OCI-LY1 (cell line): ENCODE measurements around the gene FN3K.
"Not testable (repeated sequence)": the region's sequence is repeated elsewhere in the genome, so short reads cannot be mapped to it uniquely, and the experiment has no call there.

ENCODE experiments used
- H2AFZ ChIP-seq: fragments of 200-600 bp; sonication (generic), shearing (Covaris generic); 2 replicates; pipeline ENCODE4 v1.6.0; 2014; ENCODE audit warnings: antibody characterized with exemption, mild to moderate bottlenecking, low read length
- H3F3A ChIP-seq: fragments of 200-600 bp; sonication (generic), shearing (Covaris generic); 2 replicates; pipeline ENCODE4 v1.6.0; 2014; ENCODE audit warnings: mild to moderate bottlenecking, antibody characterized with exemption, low read length, moderate library complexity; ENCODE audit not compliant: insufficient read depth
- H3K27ac ChIP-seq: fragments of 200-600 bp; sonication (generic); 2 replicates; pipeline ENCODE4 v1.5.1; 2014; ENCODE audit warnings: low read length, mixed run types, mild to moderate bottlenecking, low read depth; ENCODE audit not compliant: poor library complexity, severe bottlenecking
- H3K27me3 ChIP-seq: fragments of 200-600 bp; sonication (generic); 2 replicates; pipeline ENCODE4 v1.6.0; 2014; ENCODE audit warnings: antibody characterized with exemption, mild to moderate bottlenecking, low read length, moderate library complexity; ENCODE audit not compliant: insufficient read depth
- H3K36me3 ChIP-seq: fragments of 200-600 bp; sonication (generic); 2 replicates; pipeline ENCODE4 v1.6.1; 2014; ENCODE audit warnings: mild to moderate bottlenecking, antibody characterized with exemption, low read length, moderate library complexity, mixed read lengths; ENCODE audit not compliant: insufficient read depth
- H3K4me1 ChIP-seq: fragments of 200-600 bp; sonication (generic); 2 replicates; pipeline ENCODE4 v1.5.1; 2014; ENCODE audit warnings: mild to moderate bottlenecking, low read length, moderate library complexity; ENCODE audit not compliant: insufficient read depth, severe bottlenecking
- H3K4me2 ChIP-seq: fragments of 200-600 bp; sonication (generic), shearing (Covaris generic); 2 replicates; pipeline ENCODE4 v1.6.1; 2014; ENCODE audit warnings: low read length
- H3K4me3 ChIP-seq: fragments of 200-600 bp; sonication (generic); 2 replicates; pipeline ENCODE4 v1.5.1; 2014; ENCODE audit warnings: low read length, low read depth, mild to moderate bottlenecking, mixed read lengths; ENCODE audit not compliant: poor library complexity, severe bottlenecking
- H3K79me2 ChIP-seq: fragments of 200-600 bp; shearing (Covaris generic); 2 replicates; pipeline ENCODE4 v1.6.1; 2016; ENCODE audit warnings: mixed run types, low read length, mixed read lengths; ENCODE audit not compliant: insufficient read depth
- H3K9ac ChIP-seq: fragments of 200-600 bp; sonication (generic), shearing (Covaris generic); 2 replicates; pipeline ENCODE4 v1.6.1; 2014; ENCODE audit warnings: mild to moderate bottlenecking, low read length, mixed read lengths
- H3K9me2 ChIP-seq: fragments of 200-600 bp; sonication (generic), shearing (Covaris generic); 2 replicates; pipeline ENCODE4 v1.6.1; 2014; ENCODE audit warnings: low read depth, mild to moderate bottlenecking, low read length, mixed read lengths
- H3K9me3 ChIP-seq: fragments of 200-600 bp; shearing (Covaris generic); 2 replicates; pipeline ENCODE4 v1.6.1; 2014; ENCODE audit warnings: low read length, mixed read lengths
- H4K20me1 ChIP-seq: fragments of 200-600 bp; sonication (generic), shearing (Covaris generic); 2 replicates; pipeline ENCODE4 v1.6.0; 2016; ENCODE audit warnings: mild to moderate bottlenecking, low read length; ENCODE audit not compliant: insufficient read depth
- EZH2 ChIP-seq: fragments of 200-600 bp; sonication (generic), shearing (Covaris generic); IDR thresholded peaks from 2 replicates; pipeline ENCODE4 v1.8.0; 2017; ENCODE audit warnings: borderline replicate concordance, mixed run types, mild to moderate bottlenecking, antibody characterized with exemption, low read length, moderate library complexity, mixed read lengths
- TF ChIP-seq, protein P1 (sequence below): fragments of 200-600 bp; sonication (generic), shearing (Covaris generic); IDR thresholded peaks from 2 replicates; pipeline ENCODE4 v1.5.1; 2017; ENCODE audit warnings: mild to moderate bottlenecking, antibody characterized with exemption, low read length, moderate library complexity, mixed read lengths

Gene FN3K

GRCh38 chr17:82743344-82744219 lies 8.2 kb downstream of the FN3K start:
- no peak overlapping the region for H3K27ac ChIP-seq
- peaks cover 25% of the 10 kb centered on the region for H3K36me3 ChIP-seq
- H2AFZ ChIP-seq, result no peak overlapping the region
- no peak overlapping the region for H3K4me2 ChIP-seq
- peaks cover 13% of the 10 kb centered on the region; the same call in 1 of the 2 replicates for H3K9me3 ChIP-seq
- no peaks in the 10 kb centered on the region for H4K20me1 ChIP-seq
- no peak overlapping the region for H3K4me3 ChIP-seq
- no peaks in the 10 kb centered on the region for H3K4me1 ChIP-seq
- H3K9me2 ChIP-seq, result no peaks in the 10 kb centered on the region
- no peaks in the 10 kb centered on the region for H3K79me2 ChIP-seq
- H3K9ac ChIP-seq, result no peak overlapping the region
- TF ChIP-seq, protein P1, sequence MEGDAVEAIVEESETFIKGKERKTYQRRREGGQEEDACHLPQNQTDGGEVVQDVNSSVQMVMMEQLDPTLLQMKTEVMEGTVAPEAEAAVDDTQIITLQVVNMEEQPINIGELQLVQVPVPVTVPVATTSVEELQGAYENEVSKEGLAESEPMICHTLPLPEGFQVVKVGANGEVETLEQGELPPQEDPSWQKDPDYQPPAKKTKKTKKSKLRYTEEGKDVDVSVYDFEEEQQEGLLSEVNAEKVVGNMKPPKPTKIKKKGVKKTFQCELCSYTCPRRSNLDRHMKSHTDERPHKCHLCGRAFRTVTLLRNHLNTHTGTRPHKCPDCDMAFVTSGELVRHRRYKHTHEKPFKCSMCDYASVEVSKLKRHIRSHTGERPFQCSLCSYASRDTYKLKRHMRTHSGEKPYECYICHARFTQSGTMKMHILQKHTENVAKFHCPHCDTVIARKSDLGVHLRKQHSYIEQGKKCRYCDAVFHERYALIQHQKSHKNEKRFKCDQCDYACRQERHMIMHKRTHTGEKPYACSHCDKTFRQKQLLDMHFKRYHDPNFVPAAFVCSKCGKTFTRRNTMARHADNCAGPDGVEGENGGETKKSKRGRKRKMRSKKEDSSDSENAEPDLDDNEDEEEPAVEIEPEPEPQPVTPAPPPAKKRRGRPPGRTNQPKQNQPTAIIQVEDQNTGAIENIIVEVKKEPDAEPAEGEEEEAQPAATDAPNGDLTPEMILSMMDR, result no peak; the same call in 1 of the 2 replicates
- TF ChIP-seq EZH2, result no peak
- no peaks in the 10 kb centered on the region for H3K27me3 ChIP-seq
- no peaks in the 10 kb centered on the region for H3F3A ChIP-seq

DNA sequence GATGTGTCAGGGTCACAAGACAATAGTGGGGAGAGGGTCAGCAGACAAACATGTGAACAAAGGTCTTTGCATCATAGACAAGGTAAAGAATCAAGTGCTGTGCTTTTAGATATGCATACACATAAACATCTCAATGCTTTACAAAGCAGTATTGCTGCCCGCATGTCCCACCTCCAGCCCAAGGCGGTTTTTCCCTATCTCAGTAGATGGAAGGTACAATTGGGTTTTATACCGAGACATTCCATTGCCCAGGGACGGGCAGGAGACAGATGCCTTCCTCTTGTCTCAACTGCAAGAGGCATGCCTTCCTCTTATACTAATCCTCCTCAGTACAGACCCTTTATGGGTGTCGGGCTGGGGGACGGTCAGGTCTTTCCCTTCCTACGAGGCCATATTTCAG lies 9.3 kb downstream of the FN3K start:
- Histone ChIP-seq H3K9me3 (peaks cover 14% of the 10 kb centered on the region; the same call in 1 of the 2 replicates), H3K36me3 (peaks cover 25% of the 10 kb centered on the region)
- H3K4me3 ChIP-seq, H3K27me3 ChIP-seq, H3K4me2 ChIP-seq, H3F3A ChIP-seq, H2AFZ ChIP-seq, H3K4me1 ChIP-seq, H3K79me2 ChIP-seq, H4K20me1 ChIP-seq, H3K9ac ChIP-seq, H3K27ac ChIP-seq, H3K9me2 ChIP-seq: not testable (repeated sequence)

DNA sequence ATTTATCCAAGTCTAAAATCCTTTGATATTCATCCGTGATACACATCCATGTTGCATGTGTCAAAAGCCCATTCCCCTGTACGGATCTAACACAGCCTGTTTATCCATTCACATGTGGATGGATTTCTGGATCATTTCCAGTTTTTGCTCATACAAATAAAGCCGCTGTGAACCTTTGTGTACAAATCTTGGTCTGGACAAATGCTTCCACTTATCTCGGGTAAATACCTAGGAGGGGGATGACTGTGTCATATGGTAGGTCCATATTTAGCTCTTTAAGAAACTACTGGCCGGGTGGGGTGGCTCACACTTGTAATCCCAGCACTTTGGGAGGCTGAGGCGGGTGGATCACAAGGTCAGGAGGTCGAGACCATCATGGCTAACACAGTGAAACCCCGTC lies 10.1 kb downstream of the FN3K start:
- TF ChIP-seq, protein P1, result no peak
- no peaks in the 10 kb centered on the region for H3K4me1 ChIP-seq
- no peak overlapping the region for H3K4me2 ChIP-seq
- no peaks in the 10 kb centered on the region for H4K20me1 ChIP-seq
- no peak overlapping the region for H2AFZ ChIP-seq
- no peak overlapping the region for H3K9ac ChIP-seq
- peaks cover 20% of the 10 kb centered on the region for H3K36me3 ChIP-seq
- H3F3A ChIP-seq, result no peaks in the 10 kb centered on the region
- H3K79me2 ChIP-seq, result no peaks in the 10 kb centered on the region
- no peak overlapping the region for H3K27ac ChIP-seq
- H3K9me3 ChIP-seq, result peaks cover 15% of the 10 kb centered on the region; the same call in 1 of the 2 replicates
- no peaks in the 10 kb centered on the region for H3K9me2 ChIP-seq
- H3K4me3 ChIP-seq, result no peak overlapping the region
- no peaks in the 10 kb centered on the region for H3K27me3 ChIP-seq

GRCh38 chr17:82748756-82749155 lies 13.3 kb downstream of the FN3K start:
- Histone ChIP-seq H3K9ac (no peak overlapping the region), H3F3A (no peaks in the 10 kb centered on the region), H3K27ac (no peak overlapping the region), H3K9me2 (no peaks in the 10 kb centered on the region), H3K27me3 (no peaks in the 10 kb centered on the region), H3K4me1 (peaks cover 12% of the 10 kb centered on the region), H3K4me2 (no peak overlapping the region), H3K4me3 (no peak overlapping the region), H3K9me3 (0 out of 2 replicates have a peak, but pooled peaks cover 8% of the 10 kb centered on the region), H4K20me1 (no peaks in the 10 kb centered on the region), H2AFZ (no peak overlapping the region), H3K36me3 (no peaks in the 10 kb centered on the region), H3K79me2 (no peaks in the 10 kb centered on the region; the same call in 1 of the 2 replicates)
- TF ChIP-seq, protein P1, result no peak
- no peak for TF ChIP-seq EZH2
